ENCODE data around the gene FLNB. TPM values are rescaled to one million over a fixed set of nuclear protein-coding genes. Genes with fewer than 3 reads are reported as not detected.
A peak's percentile ranks its signal among the peaks of the same experiment; 100 is the strongest.

FLNB gene
- total and polyA plus RNA-seq, 9 of the 15 experiments (the other 6 are each of a cell fraction or from before 2014, with no cell fraction given): 9.4 to 48.1 (median 25.6) TPM

DNA sequence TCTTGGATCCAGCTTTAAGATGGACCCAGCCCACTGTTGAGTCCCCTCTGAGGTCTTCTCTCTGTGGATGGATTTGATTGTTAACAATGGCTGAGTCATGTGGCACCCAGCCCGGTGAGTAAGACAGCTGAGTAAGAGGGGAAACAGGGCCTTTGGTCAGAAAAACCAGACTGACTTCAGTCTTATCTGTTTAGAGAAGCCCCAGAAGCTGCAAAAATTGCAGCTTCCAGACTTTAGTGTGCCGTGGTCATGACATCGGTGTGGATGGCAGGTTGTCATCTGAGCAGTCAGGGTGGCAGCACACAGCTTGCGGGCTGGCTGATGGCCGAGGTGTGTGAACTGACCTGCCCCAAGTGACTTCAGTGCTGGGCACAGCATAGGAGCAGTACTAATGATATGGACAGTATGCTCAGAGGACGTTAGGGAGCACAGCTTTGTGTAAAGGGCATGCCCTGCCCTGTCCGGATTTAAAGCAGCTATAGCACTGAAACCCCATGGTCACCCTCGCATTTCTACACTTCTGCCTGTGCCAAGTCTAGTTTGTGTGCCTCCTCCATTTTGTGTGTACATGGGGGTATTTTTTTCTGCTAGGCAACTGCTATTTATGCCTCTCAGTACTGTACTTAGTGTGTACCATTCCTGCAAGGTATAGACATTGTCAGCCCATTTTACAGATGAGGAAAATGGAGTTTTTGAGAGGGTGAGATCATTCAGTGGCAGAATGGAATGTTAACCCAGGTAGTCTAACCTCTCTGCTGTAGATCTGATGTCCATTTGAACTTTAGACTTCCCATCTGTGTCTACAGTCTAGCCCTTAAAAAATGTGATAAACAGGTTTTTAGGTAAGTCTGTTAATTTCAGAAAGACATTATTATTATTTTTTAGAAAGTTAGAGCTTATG lies 44.4 kb downstream of the FLNB start (continued):
- TF ChIP-seq, protein P1, sequence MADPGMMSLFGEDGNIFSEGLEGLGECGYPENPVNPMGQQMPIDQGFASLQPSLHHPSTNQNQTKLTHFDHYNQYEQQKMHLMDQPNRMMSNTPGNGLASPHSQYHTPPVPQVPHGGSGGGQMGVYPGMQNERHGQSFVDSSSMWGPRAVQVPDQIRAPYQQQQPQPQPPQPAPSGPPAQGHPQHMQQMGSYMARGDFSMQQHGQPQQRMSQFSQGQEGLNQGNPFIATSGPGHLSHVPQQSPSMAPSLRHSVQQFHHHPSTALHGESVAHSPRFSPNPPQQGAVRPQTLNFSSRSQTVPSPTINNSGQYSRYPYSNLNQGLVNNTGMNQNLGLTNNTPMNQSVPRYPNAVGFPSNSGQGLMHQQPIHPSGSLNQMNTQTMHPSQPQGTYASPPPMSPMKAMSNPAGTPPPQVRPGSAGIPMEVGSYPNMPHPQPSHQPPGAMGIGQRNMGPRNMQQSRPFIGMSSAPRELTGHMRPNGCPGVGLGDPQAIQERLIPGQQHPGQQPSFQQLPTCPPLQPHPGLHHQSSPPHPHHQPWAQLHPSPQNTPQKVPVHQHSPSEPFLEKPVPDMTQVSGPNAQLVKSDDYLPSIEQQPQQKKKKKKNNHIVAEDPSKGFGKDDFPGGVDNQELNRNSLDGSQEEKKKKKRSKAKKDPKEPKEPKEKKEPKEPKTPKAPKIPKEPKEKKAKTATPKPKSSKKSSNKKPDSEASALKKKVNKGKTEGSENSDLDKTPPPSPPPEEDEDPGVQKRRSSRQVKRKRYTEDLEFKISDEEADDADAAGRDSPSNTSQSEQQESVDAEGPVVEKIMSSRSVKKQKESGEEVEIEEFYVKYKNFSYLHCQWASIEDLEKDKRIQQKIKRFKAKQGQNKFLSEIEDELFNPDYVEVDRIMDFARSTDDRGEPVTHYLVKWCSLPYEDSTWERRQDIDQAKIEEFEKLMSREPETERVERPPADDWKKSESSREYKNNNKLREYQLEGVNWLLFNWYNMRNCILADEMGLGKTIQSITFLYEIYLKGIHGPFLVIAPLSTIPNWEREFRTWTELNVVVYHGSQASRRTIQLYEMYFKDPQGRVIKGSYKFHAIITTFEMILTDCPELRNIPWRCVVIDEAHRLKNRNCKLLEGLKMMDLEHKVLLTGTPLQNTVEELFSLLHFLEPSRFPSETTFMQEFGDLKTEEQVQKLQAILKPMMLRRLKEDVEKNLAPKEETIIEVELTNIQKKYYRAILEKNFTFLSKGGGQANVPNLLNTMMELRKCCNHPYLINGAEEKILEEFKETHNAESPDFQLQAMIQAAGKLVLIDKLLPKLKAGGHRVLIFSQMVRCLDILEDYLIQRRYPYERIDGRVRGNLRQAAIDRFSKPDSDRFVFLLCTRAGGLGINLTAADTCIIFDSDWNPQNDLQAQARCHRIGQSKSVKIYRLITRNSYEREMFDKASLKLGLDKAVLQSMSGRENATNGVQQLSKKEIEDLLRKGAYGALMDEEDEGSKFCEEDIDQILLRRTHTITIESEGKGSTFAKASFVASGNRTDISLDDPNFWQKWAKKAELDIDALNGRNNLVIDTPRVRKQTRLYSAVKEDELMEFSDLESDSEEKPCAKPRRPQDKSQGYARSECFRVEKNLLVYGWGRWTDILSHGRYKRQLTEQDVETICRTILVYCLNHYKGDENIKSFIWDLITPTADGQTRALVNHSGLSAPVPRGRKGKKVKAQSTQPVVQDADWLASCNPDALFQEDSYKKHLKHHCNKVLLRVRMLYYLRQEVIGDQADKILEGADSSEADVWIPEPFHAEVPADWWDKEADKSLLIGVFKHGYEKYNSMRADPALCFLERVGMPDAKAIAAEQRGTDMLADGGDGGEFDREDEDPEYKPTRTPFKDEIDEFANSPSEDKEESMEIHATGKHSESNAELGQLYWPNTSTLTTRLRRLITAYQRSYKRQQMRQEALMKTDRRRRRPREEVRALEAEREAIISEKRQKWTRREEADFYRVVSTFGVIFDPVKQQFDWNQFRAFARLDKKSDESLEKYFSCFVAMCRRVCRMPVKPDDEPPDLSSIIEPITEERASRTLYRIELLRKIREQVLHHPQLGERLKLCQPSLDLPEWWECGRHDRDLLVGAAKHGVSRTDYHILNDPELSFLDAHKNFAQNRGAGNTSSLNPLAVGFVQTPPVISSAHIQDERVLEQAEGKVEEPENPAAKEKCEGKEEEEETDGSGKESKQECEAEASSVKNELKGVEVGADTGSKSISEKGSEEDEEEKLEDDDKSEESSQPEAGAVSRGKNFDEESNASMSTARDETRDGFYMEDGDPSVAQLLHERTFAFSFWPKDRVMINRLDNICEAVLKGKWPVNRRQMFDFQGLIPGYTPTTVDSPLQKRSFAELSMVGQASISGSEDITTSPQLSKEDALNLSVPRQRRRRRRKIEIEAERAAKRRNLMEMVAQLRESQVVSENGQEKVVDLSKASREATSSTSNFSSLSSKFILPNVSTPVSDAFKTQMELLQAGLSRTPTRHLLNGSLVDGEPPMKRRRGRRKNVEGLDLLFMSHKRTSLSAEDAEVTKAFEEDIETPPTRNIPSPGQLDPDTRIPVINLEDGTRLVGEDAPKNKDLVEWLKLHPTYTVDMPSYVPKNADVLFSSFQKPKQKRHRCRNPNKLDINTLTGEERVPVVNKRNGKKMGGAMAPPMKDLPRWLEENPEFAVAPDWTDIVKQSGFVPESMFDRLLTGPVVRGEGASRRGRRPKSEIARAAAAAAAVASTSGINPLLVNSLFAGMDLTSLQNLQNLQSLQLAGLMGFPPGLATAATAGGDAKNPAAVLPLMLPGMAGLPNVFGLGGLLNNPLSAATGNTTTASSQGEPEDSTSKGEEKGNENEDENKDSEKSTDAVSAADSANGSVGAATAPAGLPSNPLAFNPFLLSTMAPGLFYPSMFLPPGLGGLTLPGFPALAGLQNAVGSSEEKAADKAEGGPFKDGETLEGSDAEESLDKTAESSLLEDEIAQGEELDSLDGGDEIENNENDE (IDR thresholded peaks at IDR 0.05; ENCODE audit: low read depth, low read length): no peak
- TF ChIP-seq PHTF2 (CRISPR knock-in tag; IDR thresholded peaks at IDR 0.05) (no peak), SMARCC2 (IDR thresholded peaks at IDR 0.05; ENCODE audit: low read depth) (peak; percentile 45; the same call in 1 of the 2 replicates), MAFF (IDR thresholded peaks at IDR 0.05; ENCODE audit: low read length) (peak; percentile 57; the same call in 1 of the 2 replicates), CBX1 (IDR thresholded peaks at IDR 0.05; ENCODE audit: low read depth) (no peak), POLR2B (IDR thresholded peaks at IDR 0.05; ENCODE audit: low read depth, partially characterized antibody) (no peak), ZNF586 (CRISPR knock-in tag; conservative IDR thresholded peaks at IDR 0.05) (no peak), SMARCA5 (IDR thresholded peaks at IDR 0.05) (peak; percentile 58; the same call in 1 of the 2 replicates), MCM5 (IDR thresholded peaks at IDR 0.05; ENCODE audit: low read depth) (no peak), GMEB1 (CRISPR knock-in tag; IDR thresholded peaks at IDR 0.05) (no peak), USF1 (CRISPR knock-in tag; IDR thresholded peaks at IDR 0.05) (no peak), HNRNPL (IDR thresholded peaks at IDR 0.05; ENCODE audit: low read depth, low read length) (no peak)

Data from K562 (cell line).